Peyer's patch (tissue), 4 donors: ENCODE results near the gene TARBP1. TPM values are rescaled to one million over a fixed set of nuclear protein-coding genes. Genes with fewer than 3 reads are reported as not detected.

Experiments used
- DNase-seq, 3 donors: peaks; one replicate each; pipeline ENCODE4 v3.0.0-alpha.2; 2017 to 2019
- H3K27ac ChIP-seq, 4 donors: fragments of 200-600 bp; sonication (generic); one replicate each; pipeline ENCODE4 v1.5.1; 2016 to 2019
- H3K27me3 ChIP-seq, 2 donors: fragments of 200-600 bp; sonication (generic); one replicate each; pipeline ENCODE4 v1.5.1; 2019
- H3K36me3 ChIP-seq, 3 donors: fragments of 200-600 bp; sonication (generic); one replicate each; pipeline ENCODE4 v1.5.1; 2016 to 2019
- H3K4me1 ChIP-seq, 4 donors: fragments of 200-600 bp; sonication (generic); one replicate each; pipeline ENCODE4 v1.5.1; 2016 to 2019
- H3K4me3 ChIP-seq, 4 donors: fragments of 200-600 bp; sonication (generic); 1 replicate in 3 of 4; 2 replicates in 1 of 4; pipeline ENCODE4 v1.5.1; 2016 to 2019; ENCODE audit warnings: mild to moderate bottlenecking in 1 of 4
- H3K9me3 ChIP-seq, 4 donors: fragments of 200-600 bp; sonication (generic); one replicate each; pipeline ENCODE4 v1.5.1; 2016 to 2019; ENCODE audit warnings: mild to moderate bottlenecking in 1 of 4
- POLR2A ChIP-seq, 2 donors: fragments of 450-650 bp; IDR thresholded peaks; one replicate each; pipeline ENCODE4 v1.5.1; 2017; ENCODE audit warnings: antibody characterized with exemption in 2 of 2, mild to moderate bottlenecking in 2 of 2, moderate library complexity in 2 of 2
- total RNA-seq, 4 donors: library from RNA; depleted of rRNA; stranded (reverse); fragments of >200 nt; gene quantifications; one replicate each; pipeline ENCODE4 v1.1.0, GENCODE V29; 2016
- TF ChIP-seq, protein P1 (sequence below), 6 experiments: fragments of 450-650 bp in 4 of 6; fragments of 200-600 bp in 2 of 6; sonication (generic) in 1 of 6; IDR thresholded peaks; one replicate each; pipeline ENCODE4 v1.5.1; 2017 to 2019; ENCODE audit warnings: antibody characterized with exemption in 6 of 6, mild to moderate bottlenecking in 3 of 6, moderate library complexity in 1 of 6

The TARBP1 gene
- total RNA-seq, 4 donors from 2014 or later: 19.3 to 52.0 (median 36.3) TPM

- DNase-seq: no peak
- H3K9me3 ChIP-seq: no peaks in the 10 kb centered on the region
- no peaks in the 10 kb centered on the region for H3K27me3 ChIP-seq
- peak overlapping the region; percentile 73 to 79 (median 74) for H3K4me3 ChIP-seq
- peaks cover 0 to 15% (median 0%) of the 10 kb centered on the region in 3 donors for H3K36me3 ChIP-seq
- H3K27ac ChIP-seq: peak overlapping the region in 1 of 4 donors; percentile 95
- TF ChIP-seq, protein P1, sequence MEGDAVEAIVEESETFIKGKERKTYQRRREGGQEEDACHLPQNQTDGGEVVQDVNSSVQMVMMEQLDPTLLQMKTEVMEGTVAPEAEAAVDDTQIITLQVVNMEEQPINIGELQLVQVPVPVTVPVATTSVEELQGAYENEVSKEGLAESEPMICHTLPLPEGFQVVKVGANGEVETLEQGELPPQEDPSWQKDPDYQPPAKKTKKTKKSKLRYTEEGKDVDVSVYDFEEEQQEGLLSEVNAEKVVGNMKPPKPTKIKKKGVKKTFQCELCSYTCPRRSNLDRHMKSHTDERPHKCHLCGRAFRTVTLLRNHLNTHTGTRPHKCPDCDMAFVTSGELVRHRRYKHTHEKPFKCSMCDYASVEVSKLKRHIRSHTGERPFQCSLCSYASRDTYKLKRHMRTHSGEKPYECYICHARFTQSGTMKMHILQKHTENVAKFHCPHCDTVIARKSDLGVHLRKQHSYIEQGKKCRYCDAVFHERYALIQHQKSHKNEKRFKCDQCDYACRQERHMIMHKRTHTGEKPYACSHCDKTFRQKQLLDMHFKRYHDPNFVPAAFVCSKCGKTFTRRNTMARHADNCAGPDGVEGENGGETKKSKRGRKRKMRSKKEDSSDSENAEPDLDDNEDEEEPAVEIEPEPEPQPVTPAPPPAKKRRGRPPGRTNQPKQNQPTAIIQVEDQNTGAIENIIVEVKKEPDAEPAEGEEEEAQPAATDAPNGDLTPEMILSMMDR (IDR thresholded peaks at IDR 0.05): no peak
- no peak for TF ChIP-seq POLR2A (IDR thresholded peaks at IDR 0.05)
- H3K4me1 ChIP-seq: peaks cover 0 to 16% (median 5%) of the 10 kb centered on the region in 4 donors
Observed at GRCh38 chr1:234372011-234372757, 106.8 kb downstream of the TARBP1 start.

- no peak for DNase-seq
- H3K9me3 ChIP-seq: no peaks in the 10 kb centered on the region
- H3K4me1 ChIP-seq: peaks cover 0 to 16% (median 5%) of the 10 kb centered on the region in 4 donors
- TF ChIP-seq POLR2A (IDR thresholded peaks at IDR 0.05): no peak
- TF ChIP-seq, protein P1 (IDR thresholded peaks at IDR 0.05): no peak
- no peak overlapping the region for H3K4me3 ChIP-seq
- no peaks in the 10 kb centered on the region for H3K27me3 ChIP-seq
- H3K27ac ChIP-seq: no peak overlapping the region
- H3K36me3 ChIP-seq: peaks cover 0 to 10% (median 0%) of the 10 kb centered on the region in 3 donors
Observed at GRCh38 chr1:234371414-234371813, 107.6 kb downstream of the TARBP1 start.

GRCh38 chr1:234369784-234370183 is 109.2 kb downstream of the TARBP1 start:
- Histone ChIP-seq H3K9me3 (no peaks in the 10 kb centered on the region), H3K27ac (no peak overlapping the region), H3K36me3 (no peaks in the 10 kb centered on the region), H3K4me1 (peaks cover 0 to 15% (median 3%) of the 10 kb centered on the region in 4 donors), H3K4me3 (no peak overlapping the region), H3K27me3 (no peaks in the 10 kb centered on the region)
- TF ChIP-seq, protein P1 (IDR thresholded peaks at IDR 0.05): no peak
- no peak for TF ChIP-seq POLR2A (IDR thresholded peaks at IDR 0.05)
- DNase-seq: no peak

GRCh38 chr1:234369033-234369430 is 109.9 kb downstream of the TARBP1 start:
- no peaks in the 10 kb centered on the region for H3K36me3 ChIP-seq
- no peaks in the 10 kb centered on the region for H3K27me3 ChIP-seq
- no peaks in the 10 kb centered on the region for H3K9me3 ChIP-seq
- no peak overlapping the region for H3K27ac ChIP-seq
- TF ChIP-seq, protein P1 (IDR thresholded peaks at IDR 0.05): no peak
- TF ChIP-seq POLR2A (IDR thresholded peaks at IDR 0.05): no peak
- H3K4me1 ChIP-seq: peaks cover 0 to 8% (median 0%) of the 10 kb centered on the region in 4 donors
- H3K4me3 ChIP-seq: no peak overlapping the region
- DNase-seq: no peak

- DNase-seq: no peak
- no peaks in the 10 kb centered on the region for H3K36me3 ChIP-seq
- no peaks in the 10 kb centered on the region for H3K27me3 ChIP-seq
- H3K9me3 ChIP-seq: no peaks in the 10 kb centered on the region
- TF ChIP-seq, protein P1 (IDR thresholded peaks at IDR 0.05): no peak
- TF ChIP-seq POLR2A (IDR thresholded peaks at IDR 0.05): no peak
- H3K27ac ChIP-seq: no peak overlapping the region
- H3K4me3 ChIP-seq: no peak overlapping the region
- H3K4me1 ChIP-seq: peaks cover 0 to 6% (median 0%) of the 10 kb centered on the region in 4 donors
Observed at GRCh38 chr1:234368320-234369032, 110.5 kb downstream of the TARBP1 start.
